HepG2 (cell line): ENCODE measurements around the gene HAT1. TPM values are rescaled to one million over a fixed set of nuclear protein-coding genes. Genes with fewer than 3 reads are reported as not detected.

Experiments
- CBX1 ChIP-seq: IDR thresholded peaks from one replicate; pipeline ENCODE4 v1.6.1; 2016; ENCODE audit warnings: antibody characterized with exemption, low read depth
- CENPT ChIP-seq: sonication (generic); formaldehyde crosslinking; IDR thresholded peaks from 2 replicates; pipeline ENCODE4 v1.8.0; 2022; ENCODE audit warnings: low read depth, mild to moderate bottlenecking, moderate library complexity, missing genetic modification reagents
- PAWR ChIP-seq: sonication (generic); formaldehyde crosslinking; IDR thresholded peaks from 2 replicates; pipeline ENCODE4 v1.4.0; 2020; ENCODE audit warnings: missing genetic modification reagents, mild to moderate bottlenecking, borderline replicate concordance
- SRSF1 ChIP-seq: fragments of 200-400 bp; formaldehyde crosslinking; optimal IDR thresholded peaks from 2 replicates; pipeline ENCODE3; 2017; ENCODE audit warnings: mild to moderate bottlenecking, low read depth, low read length, moderate library complexity
- XBP1 ChIP-seq: sonication (generic); formaldehyde crosslinking; IDR thresholded peaks from 2 replicates; pipeline ENCODE4 v1.5.0; 2020; ENCODE audit warnings: missing genetic modification reagents
- ZBTB4 ChIP-seq: sonication (generic); formaldehyde crosslinking; IDR thresholded peaks from 2 replicates; pipeline ENCODE4 v1.4.0; 2020; ENCODE audit warnings: missing genetic modification reagents, mild to moderate bottlenecking, borderline replicate concordance
- ZNF138 ChIP-seq: sonication (generic); formaldehyde crosslinking; IDR thresholded peaks from 2 replicates; pipeline ENCODE4 v1.5.0; 2020; ENCODE audit warnings: mild to moderate bottlenecking, low read depth, missing genetic modification reagents
- ZNF292 ChIP-seq: sonication (generic); formaldehyde crosslinking; IDR thresholded peaks from 2 replicates; pipeline ENCODE4 v1.8.1; 2022; ENCODE audit warnings: mild to moderate bottlenecking, low read depth, missing genetic modification reagents, borderline replicate concordance
- ZNF329 ChIP-seq: sonication (generic); formaldehyde crosslinking; IDR thresholded peaks from 2 replicates; pipeline ENCODE4 v1.9.0; 2021; ENCODE audit warnings: low read depth, mild to moderate bottlenecking, missing genetic modification reagents
- polyA plus RNA-seq, 8 experiments: library from polyadenylated mRNA; depleted of rRNA in 3 of 8; stranded (reverse) in 7 of 8; unstranded in 1 of 8; fragments of >200 nt; fragmentation: Illumina TruSeq in 4 of 8; extraction: Trizol in 4 of 8; gene quantifications; 2 replicates each; pipeline versions ENCODE4 v1.2.1 to v1.2.3, GENCODE V29; 2011 to 2016; ENCODE audit warnings: low read depth in 4 of 8, missing spikeins in 1 of 8, mixed read lengths in 1 of 8; ENCODE audit not compliant: insufficient read depth in 1 of 8
- total RNA-seq, 5 experiments: library from RNA; depleted of rRNA; stranded (reverse); fragments of >200 nt; fragmentation: Illumina TruSeq; extraction: Trizol; gene quantifications; 2 replicates each; pipeline ENCODE4 v1.2.3, GENCODE V29; 2016; ENCODE audit warnings: low read depth in 1 of 5
- TF ChIP-seq, protein P1 (sequence below): sonication (generic); formaldehyde crosslinking; conservative IDR thresholded peaks from 2 replicates; pipeline ENCODE4 v1.4.0; 2020; ENCODE audit warnings: missing genetic modification reagents

HAT1 gene
- total and polyA plus RNA-seq, 2 of the 13 experiments (the other 11 are each of a cell fraction or from before 2014, with no cell fraction given): 45.4 to 119 TPM

- TF ChIP-seq ZBTB4 (CRISPR knock-in tag) (no peak), CBX1 (no peak), ZNF292 (CRISPR knock-in tag) (no peak), XBP1 (CRISPR knock-in tag) (no peak), ZNF329 (no peak), CENPT (CRISPR knock-in tag) (no peak), PAWR (CRISPR knock-in tag) (no peak), SRSF1 (no peak), ZNF138 (CRISPR knock-in tag) (no peak)
- TF ChIP-seq, protein P1, sequence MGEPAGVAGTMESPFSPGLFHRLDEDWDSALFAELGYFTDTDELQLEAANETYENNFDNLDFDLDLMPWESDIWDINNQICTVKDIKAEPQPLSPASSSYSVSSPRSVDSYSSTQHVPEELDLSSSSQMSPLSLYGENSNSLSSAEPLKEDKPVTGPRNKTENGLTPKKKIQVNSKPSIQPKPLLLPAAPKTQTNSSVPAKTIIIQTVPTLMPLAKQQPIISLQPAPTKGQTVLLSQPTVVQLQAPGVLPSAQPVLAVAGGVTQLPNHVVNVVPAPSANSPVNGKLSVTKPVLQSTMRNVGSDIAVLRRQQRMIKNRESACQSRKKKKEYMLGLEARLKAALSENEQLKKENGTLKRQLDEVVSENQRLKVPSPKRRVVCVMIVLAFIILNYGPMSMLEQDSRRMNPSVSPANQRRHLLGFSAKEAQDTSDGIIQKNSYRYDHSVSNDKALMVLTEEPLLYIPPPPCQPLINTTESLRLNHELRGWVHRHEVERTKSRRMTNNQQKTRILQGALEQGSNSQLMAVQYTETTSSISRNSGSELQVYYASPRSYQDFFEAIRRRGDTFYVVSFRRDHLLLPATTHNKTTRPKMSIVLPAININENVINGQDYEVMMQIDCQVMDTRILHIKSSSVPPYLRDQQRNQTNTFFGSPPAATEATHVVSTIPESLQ: no peak
These were observed 17.4 kb downstream of the HAT1 start (continued) for GRCh38 chr2:171939743-171940071.
